Measurements from ENCODE around the gene TEX2.
"Not testable (repeated sequence)": the region's sequence is repeated elsewhere in the genome, so short reads cannot be mapped to it uniquely, and the experiment has no call there.

Gene TEX2

GRCh38 chr17:64209356-64209941 lies 53.6 kb downstream of the TEX2 start:
- DNase-seq (ENCODE audit: low read depth) = no peak

GRCh38 chr17:64208656-64209055 lies 54.4 kb downstream of the TEX2 start:
- not testable (repeated sequence) for DNase-seq (ENCODE audit: low read depth)

- no peak for DNase-seq (ENCODE audit: low read depth)
Observed at GRCh38 chr17:64205804-64206203, 57.3 kb downstream of the TEX2 start.

- no peak for DNase-seq (ENCODE audit: low read depth)
Observed at GRCh38 chr17:64203630-64204029, 59.4 kb downstream of the TEX2 start.

- DNase-seq (ENCODE audit: low read depth) = no peak
Observed at GRCh38 chr17:64202683-64203344, 60.2 kb downstream of the TEX2 start.

- no peak for DNase-seq (ENCODE audit: low read depth)
Observed at GRCh38 chr17:64200080-64201032, 62.7 kb downstream of the TEX2 start.

- DNase-seq (ENCODE audit: low read depth) = no peak
Observed at GRCh38 chr17:64198331-64199090, 64.5 kb downstream of the TEX2 start.

- no peak for DNase-seq (ENCODE audit: low read depth)
Observed at GRCh38 chr17:64196601-64197000, 66.5 kb downstream of the TEX2 start.

- DNase-seq (ENCODE audit: low read depth) = no peak
Observed at GRCh38 chr17:64193561-64193960, 69.5 kb downstream of the TEX2 start.

- no peak for DNase-seq (ENCODE audit: low read depth)
Observed at GRCh38 chr17:64192589-64192988, 70.5 kb downstream of the TEX2 start.

- DNase-seq (ENCODE audit: low read depth) = no peak
Observed at GRCh38 chr17:64190472-64190871, 72.6 kb downstream of the TEX2 start.

GRCh38 chr17:64188088-64188487 lies 75.0 kb downstream of the TEX2 start:
- no peak for DNase-seq (ENCODE audit: low read depth)

- no peak for DNase-seq (ENCODE audit: low read depth)
Observed at GRCh38 chr17:64187093-64187895, 75.8 kb downstream of the TEX2 start.

- no peak for DNase-seq (ENCODE audit: low read depth)
Observed at GRCh38 chr17:64186171-64187092, 76.6 kb downstream of the TEX2 start.

GRCh38 chr17:64185557-64185956 lies 77.5 kb downstream of the TEX2 start:
- not testable (repeated sequence) for DNase-seq (ENCODE audit: low read depth)

GRCh38 chr17:64185101-64185500 lies 78.0 kb downstream of the TEX2 start:
- no peak for DNase-seq (ENCODE audit: low read depth)

GRCh38 chr17:64183815-64184214 lies 79.2 kb downstream of the TEX2 start:
- DNase-seq (ENCODE audit: low read depth) = no peak

GRCh38 chr17:64182325-64183012 lies 80.6 kb downstream of the TEX2 start:
- DNase-seq (ENCODE audit: low read depth) = no peak

All from stimulated activated CD8-positive, alpha-beta memory T cell treated with anti-CD3 and anti-CD28 coated beads, Interleukin-15, amount 100 ng/mL, for 24 hours (primary cell).